ENCODE measurements around the gene RPAIN. TPM values are rescaled to one million over a fixed set of nuclear protein-coding genes. Genes with fewer than 3 reads are reported as not detected.

The RPAIN gene
- total RNA-seq, 1 donor from 2014 or later: 55.6 TPM

Other genes starting within 250 kb of the RPAIN start
- gene ZNF594, start 228.3 kb upstream of the RPAIN start, total RNA-seq: 3.4 and 4.8 TPM in 2 replicates
- not detected in 2 replicates for gene SCIMP, start 185.3 kb upstream of the RPAIN start, total RNA-seq
- gene RABEP1, start 137.9 kb upstream of the RPAIN start, total RNA-seq: 53.9 and 72.3 TPM in 2 replicates
- gene NUP88, start 520 bp upstream of the RPAIN start, total RNA-seq: 99.9 and 106 TPM in 2 replicates
- gene C1QBP, start 19.0 kb downstream of the RPAIN start, total RNA-seq: 246 and 318 TPM in 2 replicates
- 11.1 and 23.5 TPM in 2 replicates for gene DHX33, start 48.8 kb downstream of the RPAIN start, total RNA-seq
- 25.0 and 25.5 TPM in 2 replicates for gene DERL2, start 66.0 kb downstream of the RPAIN start, total RNA-seq
- 20.8 and 21.0 TPM in 2 replicates for gene MIS12, start 66.4 kb downstream of the RPAIN start, total RNA-seq
- 15.4 and 16.7 TPM in 2 replicates for gene NLRP1, start 164.3 kb downstream of the RPAIN start, total RNA-seq